ENCODE results near the gene SLIT3. TPM values are rescaled to one million over a fixed set of nuclear protein-coding genes. Genes with fewer than 3 reads are reported as not detected.

The SLIT3 gene
- total and polyA plus RNA-seq, 2 experiments from 2014 or later, result 0.59 to 0.71 TPM

DNA sequence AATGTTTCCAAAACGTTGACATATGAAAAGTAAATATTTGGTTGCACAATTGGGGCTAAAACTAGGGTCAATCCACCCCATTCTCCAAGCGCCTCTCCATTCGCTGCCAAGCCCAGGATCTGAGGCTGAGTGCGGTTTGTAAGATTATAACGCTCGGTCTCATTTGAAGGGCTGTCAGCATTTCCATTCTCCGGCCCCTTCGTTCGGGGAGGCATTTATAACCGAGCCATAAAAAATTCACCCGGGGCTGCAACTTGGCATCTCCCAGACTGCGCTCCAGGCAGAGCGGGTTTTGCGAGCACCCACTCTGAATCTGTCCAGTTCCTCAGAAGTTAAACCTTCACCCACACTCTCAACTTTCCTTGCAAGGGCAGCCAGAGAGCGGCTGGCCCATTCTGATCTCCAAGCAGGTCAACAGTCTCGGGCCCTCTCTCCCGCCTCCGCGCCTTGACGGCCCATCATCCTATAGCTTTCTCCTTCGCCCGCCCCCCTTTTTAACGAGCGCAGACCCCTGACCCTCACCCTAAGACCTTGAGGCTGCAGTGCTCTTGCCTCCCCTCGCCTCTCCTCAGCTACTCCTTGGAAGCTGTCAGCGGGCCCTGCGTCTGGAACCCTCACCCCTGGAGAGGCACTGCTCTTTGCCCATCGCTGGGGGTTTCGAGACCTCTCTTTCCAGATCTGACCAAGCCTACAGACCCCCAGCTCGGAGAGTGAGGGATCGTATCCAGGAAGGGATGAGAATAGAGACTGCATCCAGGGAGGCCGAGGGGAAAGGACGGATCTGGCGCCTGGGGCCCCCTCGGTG is 1.1 kb downstream of the SLIT3 start:
- Histone ChIP-seq H3K36me3 (ENCODE audit: insufficient read depth) (no peaks in the 10 kb centered on the region), H3F3A (replicated peaks; ENCODE audit: low read depth) (no peaks in the 10 kb centered on the region), H3K4me1 (ENCODE audit: insufficient read depth) (peaks cover 11% of the 10 kb centered on the region), H3K4me2 (peak overlapping the region; percentile 89), H3K79me2 (replicated peaks; ENCODE audit: insufficient read depth) (no peaks in the 10 kb centered on the region), H3K4me3 (peak overlapping the region; percentile 69), H3K27ac (ENCODE audit: low read depth) (no peak overlapping the region), H3K27me3 (ENCODE audit: insufficient read depth) (peaks cover 45% of the 10 kb centered on the region), H2AFZ (peak overlapping the region; percentile 86; the same call in 1 of the 2 replicates), H4K20me1 (replicated peaks; ENCODE audit: insufficient read depth) (no peaks in the 10 kb centered on the region), H3K9me2 (ENCODE audit: insufficient read depth) (no peaks in the 10 kb centered on the region)
- Mint-ChIP-seq H3K4me3 (peak overlapping the region; percentile 69), H3K4me1 (peaks cover 22% of the 10 kb centered on the region), H3K9me3 (no peaks in the 10 kb centered on the region; the same call in 2 of the 3 replicates), H3K27ac (no peak overlapping the region), H3K27me3 (ENCODE audit: insufficient read depth, low read depth, poor library complexity) (peaks cover 39% of the 10 kb centered on the region), H3K36me3 (ENCODE audit: low read depth) (no peaks in the 10 kb centered on the region)
- TF ChIP-seq POLR2AphosphoS5 (IDR thresholded peaks at IDR 0.05; ENCODE audit: low read depth), result no peak
- TF ChIP-seq JUNB (IDR thresholded peaks at IDR 0.05; ENCODE audit: unreplicated experiment), result no peak
- TF ChIP-seq, protein P1, sequence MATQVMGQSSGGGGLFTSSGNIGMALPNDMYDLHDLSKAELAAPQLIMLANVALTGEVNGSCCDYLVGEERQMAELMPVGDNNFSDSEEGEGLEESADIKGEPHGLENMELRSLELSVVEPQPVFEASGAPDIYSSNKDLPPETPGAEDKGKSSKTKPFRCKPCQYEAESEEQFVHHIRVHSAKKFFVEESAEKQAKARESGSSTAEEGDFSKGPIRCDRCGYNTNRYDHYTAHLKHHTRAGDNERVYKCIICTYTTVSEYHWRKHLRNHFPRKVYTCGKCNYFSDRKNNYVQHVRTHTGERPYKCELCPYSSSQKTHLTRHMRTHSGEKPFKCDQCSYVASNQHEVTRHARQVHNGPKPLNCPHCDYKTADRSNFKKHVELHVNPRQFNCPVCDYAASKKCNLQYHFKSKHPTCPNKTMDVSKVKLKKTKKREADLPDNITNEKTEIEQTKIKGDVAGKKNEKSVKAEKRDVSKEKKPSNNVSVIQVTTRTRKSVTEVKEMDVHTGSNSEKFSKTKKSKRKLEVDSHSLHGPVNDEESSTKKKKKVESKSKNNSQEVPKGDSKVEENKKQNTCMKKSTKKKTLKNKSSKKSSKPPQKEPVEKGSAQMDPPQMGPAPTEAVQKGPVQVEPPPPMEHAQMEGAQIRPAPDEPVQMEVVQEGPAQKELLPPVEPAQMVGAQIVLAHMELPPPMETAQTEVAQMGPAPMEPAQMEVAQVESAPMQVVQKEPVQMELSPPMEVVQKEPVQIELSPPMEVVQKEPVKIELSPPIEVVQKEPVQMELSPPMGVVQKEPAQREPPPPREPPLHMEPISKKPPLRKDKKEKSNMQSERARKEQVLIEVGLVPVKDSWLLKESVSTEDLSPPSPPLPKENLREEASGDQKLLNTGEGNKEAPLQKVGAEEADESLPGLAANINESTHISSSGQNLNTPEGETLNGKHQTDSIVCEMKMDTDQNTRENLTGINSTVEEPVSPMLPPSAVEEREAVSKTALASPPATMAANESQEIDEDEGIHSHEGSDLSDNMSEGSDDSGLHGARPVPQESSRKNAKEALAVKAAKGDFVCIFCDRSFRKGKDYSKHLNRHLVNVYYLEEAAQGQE (IDR thresholded peaks at IDR 0.05; ENCODE audit: unreplicated experiment), result no peak
- TF ChIP-seq ZNF462 (CRISPR knock-in tag; IDR thresholded peaks at IDR 0.05), result no peak
- TF ChIP-seq CREB1 (CRISPR knock-in tag; IDR thresholded peaks at IDR 0.05; ENCODE audit: low read depth), result no peak
- TF ChIP-seq NANOG (IDR thresholded peaks at IDR 0.05; ENCODE audit: borderline replicate concordance), result no peak
- TF ChIP-seq, protein P2, sequence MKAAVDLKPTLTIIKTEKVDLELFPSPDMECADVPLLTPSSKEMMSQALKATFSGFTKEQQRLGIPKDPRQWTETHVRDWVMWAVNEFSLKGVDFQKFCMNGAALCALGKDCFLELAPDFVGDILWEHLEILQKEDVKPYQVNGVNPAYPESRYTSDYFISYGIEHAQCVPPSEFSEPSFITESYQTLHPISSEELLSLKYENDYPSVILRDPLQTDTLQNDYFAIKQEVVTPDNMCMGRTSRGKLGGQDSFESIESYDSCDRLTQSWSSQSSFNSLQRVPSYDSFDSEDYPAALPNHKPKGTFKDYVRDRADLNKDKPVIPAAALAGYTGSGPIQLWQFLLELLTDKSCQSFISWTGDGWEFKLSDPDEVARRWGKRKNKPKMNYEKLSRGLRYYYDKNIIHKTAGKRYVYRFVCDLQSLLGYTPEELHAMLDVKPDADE (IDR thresholded peaks at IDR 0.05), result no peak
- no peak for TF ChIP-seq STAT1 (IDR thresholded peaks at IDR 0.05; ENCODE audit: unreplicated experiment)
- no peak for TF ChIP-seq EZH2 (IDR thresholded peaks at IDR 0.05; ENCODE audit: low read depth, unreplicated experiment)
- no peak for TF ChIP-seq CTCF (conservative IDR thresholded peaks at IDR 0.05; ENCODE audit: low read depth in 2 of 2)
- TF ChIP-seq ZNF331 (CRISPR knock-in tag; IDR thresholded peaks at IDR 0.05; ENCODE audit: low read depth), result no peak
- no peak for TF ChIP-seq ZNF114 (CRISPR knock-in tag; IDR thresholded peaks at IDR 0.05)
- no peak for TF ChIP-seq EZH2phosphoT487 (IDR thresholded peaks at IDR 0.05; ENCODE audit: unreplicated experiment)
- DNase-seq (ENCODE audit: low spot score) (peak; percentile 50), ATAC-seq (peak; percentile 20)

Data from GM23338 (cell line).